ENCODE results near the gene LPAR2. TPM values are rescaled to one million over a fixed set of nuclear protein-coding genes. Genes with fewer than 3 reads are reported as not detected.

LPAR2 gene
- total RNA-seq, 1 experiment from 2014 or later = 22.0 TPM

DNA sequence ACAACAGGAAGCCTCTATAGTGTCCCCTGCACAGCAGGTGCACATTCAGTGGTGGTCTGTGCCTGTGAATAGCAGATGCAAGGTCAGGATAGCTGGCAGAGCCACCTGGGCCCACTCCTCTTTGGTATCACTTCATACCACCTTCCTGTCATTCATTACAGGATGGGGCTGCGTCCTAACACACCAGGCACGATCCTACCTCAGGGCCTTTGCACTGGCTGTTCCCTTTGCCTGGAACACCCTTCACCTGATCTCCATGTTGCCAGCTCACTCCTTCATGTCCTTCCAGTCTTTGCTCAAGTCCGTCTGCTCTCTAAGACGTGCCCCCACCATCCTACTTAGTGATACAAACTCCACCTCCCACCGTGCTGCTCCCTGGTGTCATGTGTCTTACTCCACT, 4.6 kb upstream of the LPAR2 start:
- H2AFZ ChIP-seq (ENCODE audit: low read length) = no peak overlapping the region
- H3K36me3 ChIP-seq (ENCODE audit: insufficient read depth, low read length) = peaks cover 17% of the 10 kb centered on the region
- H3K4me1 ChIP-seq (ENCODE audit: low read length) = peaks cover 10% of the 10 kb centered on the region
- no peaks in the 10 kb centered on the region for H3K79me2 ChIP-seq (ENCODE audit: low read length)
- no peak overlapping the region for H3K4me3 ChIP-seq (ENCODE audit: low read length)
- no peaks in the 10 kb centered on the region for H3K27me3 ChIP-seq (ENCODE audit: low read length)
- H3K9me3 ChIP-seq (ENCODE audit: low read length) = no peaks in the 10 kb centered on the region
- no peaks in the 10 kb centered on the region for H4K20me1 ChIP-seq (ENCODE audit: insufficient read depth, low read depth, low read length)
- no peak overlapping the region for H3K27ac ChIP-seq (ENCODE audit: low read length)
- H3K9ac ChIP-seq (ENCODE audit: low read length) = no peak overlapping the region
- H3K9me2 ChIP-seq (replicated peaks; ENCODE audit: insufficient read depth, low read length) = no peaks in the 10 kb centered on the region
- no peak overlapping the region for H3K4me2 ChIP-seq (ENCODE audit: low read depth, low read length, poor library complexity, severe bottlenecking)
- no peak for DNase-seq

DNA sequence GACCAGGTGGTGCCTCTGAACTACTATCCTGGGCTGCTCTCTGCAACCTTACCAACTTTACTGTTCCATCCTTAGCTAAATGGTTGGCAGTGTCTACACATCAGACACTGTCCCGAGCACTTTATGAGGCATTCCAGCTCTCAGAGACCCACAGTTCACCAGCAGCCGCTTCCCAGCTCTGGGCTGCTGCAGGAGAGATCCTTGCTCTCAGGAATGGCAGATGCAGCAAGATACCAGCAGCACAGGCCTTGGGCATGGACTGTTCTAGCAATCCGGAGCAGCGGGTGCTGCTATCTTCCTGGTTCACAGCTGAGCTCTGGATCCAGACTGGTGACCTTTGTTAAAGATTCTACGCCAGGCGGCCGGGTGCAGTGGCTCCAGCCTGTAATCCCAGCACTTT, 3.3 kb upstream of the LPAR2 start:
- Histone ChIP-seq H3K4me1 (ENCODE audit: low read length) (peaks cover 14% of the 10 kb centered on the region), H3K27me3 (ENCODE audit: low read length) (no peaks in the 10 kb centered on the region), H3K9me2 (replicated peaks; ENCODE audit: insufficient read depth, low read length) (no peaks in the 10 kb centered on the region), H3K79me2 (ENCODE audit: low read length) (no peaks in the 10 kb centered on the region), H3K9me3 (ENCODE audit: low read length) (no peaks in the 10 kb centered on the region), H3K9ac (ENCODE audit: low read length) (no peak overlapping the region), H4K20me1 (ENCODE audit: insufficient read depth, low read depth, low read length) (no peaks in the 10 kb centered on the region), H3K27ac (ENCODE audit: low read length) (no peak overlapping the region), H3K4me2 (ENCODE audit: low read depth, low read length, poor library complexity, severe bottlenecking) (no peak overlapping the region), H2AFZ (ENCODE audit: low read length) (no peak overlapping the region), H3K4me3 (ENCODE audit: low read length) (no peak overlapping the region), H3K36me3 (ENCODE audit: insufficient read depth, low read length) (peaks cover 17% of the 10 kb centered on the region)
- DNase-seq = no peak

DNA sequence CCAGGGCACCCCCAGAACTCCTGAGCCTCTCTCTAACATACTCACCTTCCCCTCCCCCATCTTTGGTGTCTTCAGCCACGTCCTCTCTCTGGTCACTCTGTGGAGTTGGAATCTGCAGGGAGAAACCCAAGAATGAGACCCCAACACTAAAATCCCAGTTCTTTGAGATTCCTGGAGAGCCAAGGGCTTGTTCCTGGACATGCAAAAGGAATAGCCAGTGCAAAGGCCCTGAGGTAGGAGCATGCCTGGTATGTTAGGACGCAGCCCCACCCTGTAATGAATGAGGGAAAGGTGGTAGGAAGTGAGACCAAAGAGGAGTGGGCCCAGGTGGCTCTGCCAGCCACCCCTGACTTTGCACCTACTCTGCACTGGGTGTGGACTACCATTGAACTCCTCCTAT, 2.4 kb upstream of the LPAR2 start:
- Histone ChIP-seq H3K4me2 (ENCODE audit: low read depth, low read length, poor library complexity, severe bottlenecking) (no peak overlapping the region), H3K4me3 (ENCODE audit: low read length) (no peak overlapping the region), H3K27me3 (ENCODE audit: low read length) (no peaks in the 10 kb centered on the region), H3K4me1 (ENCODE audit: low read length) (peaks cover 14% of the 10 kb centered on the region), H3K36me3 (ENCODE audit: insufficient read depth, low read length) (peaks cover 17% of the 10 kb centered on the region), H4K20me1 (ENCODE audit: insufficient read depth, low read depth, low read length) (no peaks in the 10 kb centered on the region), H2AFZ (ENCODE audit: low read length) (no peak overlapping the region), H3K79me2 (ENCODE audit: low read length) (no peaks in the 10 kb centered on the region), H3K9me2 (replicated peaks; ENCODE audit: insufficient read depth, low read length) (no peaks in the 10 kb centered on the region), H3K9me3 (ENCODE audit: low read length) (no peaks in the 10 kb centered on the region), H3K9ac (ENCODE audit: low read length) (no peak overlapping the region), H3K27ac (ENCODE audit: low read length) (no peak overlapping the region)
- DNase-seq = peak; percentile 42

DNA sequence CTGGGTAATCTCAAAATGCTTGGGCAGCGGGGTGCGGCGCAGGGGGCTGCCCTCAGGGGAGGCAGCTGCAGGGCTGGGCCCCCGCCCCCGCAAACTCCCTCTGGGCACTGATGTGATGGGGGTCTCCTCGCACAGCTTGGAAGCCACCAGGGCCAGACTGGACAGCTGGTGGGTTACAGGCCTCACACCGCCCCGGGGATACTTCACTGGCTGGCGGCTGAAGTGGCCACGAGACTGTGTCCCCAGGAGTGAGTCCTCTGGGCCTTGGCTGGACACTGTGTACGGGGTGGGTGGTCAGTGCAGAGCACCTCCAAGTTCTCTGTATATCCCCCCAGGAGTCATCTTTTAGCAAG, 2.0 kb upstream of the LPAR2 start:
- Histone ChIP-seq H2AFZ (ENCODE audit: low read length) (no peak overlapping the region), H3K4me3 (ENCODE audit: low read length) (no peak overlapping the region), H3K4me2 (ENCODE audit: low read depth, low read length, poor library complexity, severe bottlenecking) (no peak overlapping the region), H3K4me1 (ENCODE audit: low read length) (peaks cover 14% of the 10 kb centered on the region), H3K9ac (ENCODE audit: low read length) (no peak overlapping the region), H3K79me2 (ENCODE audit: low read length) (no peaks in the 10 kb centered on the region), H3K9me3 (ENCODE audit: low read length) (no peaks in the 10 kb centered on the region), H3K36me3 (ENCODE audit: insufficient read depth, low read length) (peaks cover 17% of the 10 kb centered on the region), H3K27me3 (ENCODE audit: low read length) (no peaks in the 10 kb centered on the region), H4K20me1 (ENCODE audit: insufficient read depth, low read depth, low read length) (no peaks in the 10 kb centered on the region), H3K27ac (ENCODE audit: low read length) (no peak overlapping the region), H3K9me2 (replicated peaks; ENCODE audit: insufficient read depth, low read length) (no peaks in the 10 kb centered on the region)
- DNase-seq = no peak

DNA sequence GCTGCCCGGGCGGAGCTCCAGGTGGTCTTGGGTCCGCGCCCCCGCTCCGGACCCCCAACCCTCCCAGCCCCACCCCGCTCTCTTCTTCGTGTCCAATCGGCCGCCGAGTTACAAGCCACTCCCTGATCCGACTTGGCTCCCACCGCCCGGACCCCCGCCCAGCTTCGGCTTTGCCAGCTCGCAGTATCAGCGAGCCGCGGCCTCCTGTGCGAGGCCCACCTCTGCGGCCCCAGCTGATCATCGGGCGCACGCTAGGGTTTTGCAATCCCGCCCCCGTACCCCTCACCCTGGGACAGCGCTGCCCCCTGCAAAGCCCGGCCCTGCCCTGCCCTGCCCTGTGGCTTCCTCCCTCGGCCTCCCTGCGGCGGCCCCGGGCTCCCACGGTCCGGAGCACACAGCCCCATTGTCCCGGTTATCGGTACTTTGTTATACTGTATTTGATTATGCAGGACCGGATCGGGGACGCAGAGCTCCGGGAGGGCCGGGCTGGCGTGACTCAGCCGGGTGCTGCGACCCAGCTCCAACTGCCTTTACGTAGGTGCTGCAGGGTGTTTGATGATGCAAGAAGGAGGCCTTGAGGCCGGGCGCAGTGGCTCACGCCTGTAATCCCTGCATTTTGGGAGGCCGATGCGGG, 598 bp upstream of the LPAR2 start:
- Histone ChIP-seq H2AFZ (ENCODE audit: low read length) (no peak overlapping the region; the same call in 1 of the 2 replicates), H3K4me1 (ENCODE audit: low read length) (peaks cover 14% of the 10 kb centered on the region), H3K4me2 (ENCODE audit: low read depth, low read length, poor library complexity, severe bottlenecking) (peak overlapping the region; percentile 84), H3K9me3 (ENCODE audit: low read length) (no peaks in the 10 kb centered on the region), H3K4me3 (ENCODE audit: low read length) (peak overlapping the region; percentile 73), H3K79me2 (ENCODE audit: low read length) (no peaks in the 10 kb centered on the region), H3K9ac (ENCODE audit: low read length) (peak overlapping the region; percentile 76), H3K27ac (ENCODE audit: low read length) (peak overlapping the region; percentile 64), H3K9me2 (replicated peaks; ENCODE audit: insufficient read depth, low read length) (no peaks in the 10 kb centered on the region), H3K27me3 (ENCODE audit: low read length) (no peaks in the 10 kb centered on the region), H4K20me1 (ENCODE audit: insufficient read depth, low read depth, low read length) (no peaks in the 10 kb centered on the region), H3K36me3 (ENCODE audit: insufficient read depth, low read length) (peaks cover 11% of the 10 kb centered on the region)
- peak; percentile 74 for DNase-seq

DNA sequence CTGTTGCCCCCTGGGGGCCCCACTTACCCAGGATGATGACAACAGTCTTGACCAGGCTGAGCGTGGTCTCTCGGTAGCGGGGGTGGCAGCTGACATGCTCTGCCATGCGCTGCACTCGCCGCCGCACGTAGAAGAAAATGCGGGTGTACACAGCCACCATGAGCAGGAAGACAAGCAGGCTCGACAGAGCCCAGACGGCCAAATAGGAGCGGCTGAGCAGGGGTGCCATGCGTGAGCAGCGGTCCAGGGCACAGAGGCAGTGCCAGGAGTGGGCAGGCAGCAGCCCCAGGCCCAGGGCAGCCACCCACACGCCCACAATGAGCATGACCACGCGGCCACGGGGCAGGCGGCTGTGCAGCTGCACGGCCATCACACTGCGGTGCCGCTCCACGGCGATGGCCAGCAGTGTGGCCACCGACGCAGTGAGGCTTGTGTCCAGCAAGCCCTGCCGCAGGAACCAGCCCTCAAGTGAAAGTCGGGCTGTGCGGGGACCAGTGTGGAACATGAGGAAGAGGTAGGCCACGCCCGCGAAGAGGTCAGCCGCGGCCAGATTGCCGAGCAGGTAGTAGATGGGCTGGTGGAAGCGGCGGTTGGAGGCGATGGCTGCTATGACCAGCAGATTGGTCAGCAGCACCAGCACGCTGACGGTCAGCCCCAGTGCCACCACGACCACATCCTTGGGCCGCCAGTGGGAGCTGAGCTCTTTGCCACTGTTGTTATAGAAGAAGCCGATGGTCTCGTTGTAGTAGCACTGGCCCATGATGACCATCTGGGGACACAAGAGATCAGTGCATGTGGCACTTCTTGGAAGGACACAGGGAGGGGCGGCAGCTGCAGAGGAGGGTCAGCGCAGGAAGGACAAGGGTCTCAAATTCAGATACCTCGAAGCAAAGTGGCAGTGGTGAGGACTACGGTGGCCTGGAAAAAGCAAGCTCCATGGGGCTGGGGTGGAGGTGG, 1.2 kb downstream of the LPAR2 start:
- peak overlapping the region; percentile 76 for H3K9ac ChIP-seq (ENCODE audit: low read length)
- peak overlapping the region; percentile 84 for H3K4me2 ChIP-seq (ENCODE audit: low read depth, low read length, poor library complexity, severe bottlenecking)
- H4K20me1 ChIP-seq (ENCODE audit: insufficient read depth, low read depth, low read length) = no peaks in the 10 kb centered on the region
- no peaks in the 10 kb centered on the region for H3K27me3 ChIP-seq (ENCODE audit: low read length)
- no peaks in the 10 kb centered on the region for H3K9me3 ChIP-seq (ENCODE audit: low read length)
- H3K4me3 ChIP-seq (ENCODE audit: low read length) = peak overlapping the region; percentile 73; the same call in 1 of the 2 replicates
- no peak overlapping the region for H2AFZ ChIP-seq (ENCODE audit: low read length)
- peaks cover 14% of the 10 kb centered on the region for H3K4me1 ChIP-seq (ENCODE audit: low read length)
- H3K79me2 ChIP-seq (ENCODE audit: low read length) = no peaks in the 10 kb centered on the region
- no peak overlapping the region for H3K27ac ChIP-seq (ENCODE audit: low read length)
- H3K36me3 ChIP-seq (ENCODE audit: insufficient read depth, low read length) = peaks cover 11% of the 10 kb centered on the region
- no peaks in the 10 kb centered on the region for H3K9me2 ChIP-seq (replicated peaks; ENCODE audit: insufficient read depth, low read length)
- no peak for DNase-seq

DNA sequence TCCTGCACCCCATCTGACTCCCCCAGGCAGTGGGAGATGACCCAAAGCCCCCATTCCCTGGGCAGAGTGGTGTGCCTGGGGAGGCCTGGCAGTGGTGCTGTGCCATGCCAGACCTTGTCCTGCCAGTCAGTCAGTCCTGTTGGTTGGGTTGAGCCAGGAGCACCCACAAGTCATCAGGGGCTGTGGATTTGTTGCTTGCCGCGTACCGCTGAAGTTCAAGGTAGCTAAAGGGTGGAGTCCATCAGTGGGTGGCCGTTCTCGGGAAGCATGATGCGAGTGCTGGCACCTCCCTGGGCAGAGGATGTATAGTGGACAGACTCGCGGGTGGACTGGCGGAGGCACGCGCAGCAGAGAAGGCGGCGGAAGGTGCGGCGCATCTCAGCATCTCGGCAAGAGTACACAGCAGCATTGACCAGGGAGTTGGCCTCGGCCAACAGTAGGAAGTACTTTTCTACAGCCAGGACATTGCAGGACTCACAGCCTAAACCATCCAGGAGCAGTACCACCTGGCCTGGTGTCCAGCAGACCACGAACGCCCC, 3.9 kb downstream of the LPAR2 start:
- H3K9ac ChIP-seq (ENCODE audit: low read length) = no peak overlapping the region
- H4K20me1 ChIP-seq (ENCODE audit: insufficient read depth, low read depth, low read length) = no peaks in the 10 kb centered on the region
- DNase-seq = no peak
- H3K9me2 ChIP-seq (replicated peaks; ENCODE audit: insufficient read depth, low read length) = no peaks in the 10 kb centered on the region
- no peak overlapping the region for H3K27ac ChIP-seq (ENCODE audit: low read length)
- H3K79me2 ChIP-seq (ENCODE audit: low read length) = no peaks in the 10 kb centered on the region
- no peaks in the 10 kb centered on the region for H3K9me3 ChIP-seq (ENCODE audit: low read length)
- H3K4me1 ChIP-seq (ENCODE audit: low read length) = peaks cover 16% of the 10 kb centered on the region
- no peak overlapping the region for H2AFZ ChIP-seq (ENCODE audit: low read length)
- H3K4me2 ChIP-seq (ENCODE audit: low read depth, low read length, poor library complexity, severe bottlenecking) = no peak overlapping the region
- no peaks in the 10 kb centered on the region for H3K36me3 ChIP-seq (ENCODE audit: insufficient read depth, low read length)
- H3K4me3 ChIP-seq (ENCODE audit: low read length) = no peak overlapping the region
- H3K27me3 ChIP-seq (ENCODE audit: low read length) = no peaks in the 10 kb centered on the region

DNA sequence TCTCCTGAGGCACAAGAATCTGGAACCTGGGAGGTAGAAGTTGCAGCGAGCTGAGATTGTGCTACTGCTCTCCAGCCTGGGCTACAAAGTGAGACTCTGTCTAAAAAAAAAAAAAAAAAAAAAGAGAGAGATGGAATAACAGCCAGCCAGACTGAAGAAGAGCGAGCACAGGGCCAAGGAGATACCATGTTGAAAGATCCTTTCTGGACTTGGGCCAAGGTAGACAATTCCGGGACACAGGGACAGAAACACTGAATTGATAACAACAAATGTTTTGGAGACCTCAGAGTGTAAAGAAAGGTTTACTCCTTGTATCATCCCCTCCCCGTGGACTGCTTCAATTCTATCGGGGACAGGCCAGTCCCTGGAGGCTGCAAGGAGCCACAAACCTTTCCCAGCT, 4.6 kb downstream of the LPAR2 start:
- peaks cover 14% of the 10 kb centered on the region for H3K4me1 ChIP-seq (ENCODE audit: low read length)
- H4K20me1 ChIP-seq (ENCODE audit: insufficient read depth, low read depth, low read length) = no peaks in the 10 kb centered on the region
- H3K27ac ChIP-seq (ENCODE audit: low read length) = no peak overlapping the region
- no peaks in the 10 kb centered on the region for H3K27me3 ChIP-seq (ENCODE audit: low read length)
- H3K4me2 ChIP-seq (ENCODE audit: low read depth, low read length, poor library complexity, severe bottlenecking) = no peak overlapping the region
- H3K9ac ChIP-seq (ENCODE audit: low read length) = no peak overlapping the region
- no peaks in the 10 kb centered on the region for H3K36me3 ChIP-seq (ENCODE audit: insufficient read depth, low read length)
- no peaks in the 10 kb centered on the region for H3K9me3 ChIP-seq (ENCODE audit: low read length)
- no peaks in the 10 kb centered on the region for H3K79me2 ChIP-seq (ENCODE audit: low read length)
- no peak for DNase-seq
- H3K4me3 ChIP-seq (ENCODE audit: low read length) = no peak overlapping the region
- H2AFZ ChIP-seq (ENCODE audit: low read length) = no peak overlapping the region
- H3K9me2 ChIP-seq (replicated peaks; ENCODE audit: insufficient read depth, low read length) = no peaks in the 10 kb centered on the region
